GM21529 (cell line): Measurements from ENCODE around the gene IFITM1.
"Not testable (repeated sequence)": the region's sequence is repeated elsewhere in the genome, so short reads cannot be mapped to it uniquely, and the experiment has no call there.

Experiments used
- ATAC-seq: cut with Tn5 transposase; IDR thresholded peaks from one replicate; pipeline ENCODE4 v1.9.1; 2021; ENCODE audit not compliant: unreplicated experiment

Gene IFITM1

GRCh38 chr11:308740-309665, 4.8 kb upstream of the IFITM1 start:
- ATAC-seq = not testable (repeated sequence)

DNA sequence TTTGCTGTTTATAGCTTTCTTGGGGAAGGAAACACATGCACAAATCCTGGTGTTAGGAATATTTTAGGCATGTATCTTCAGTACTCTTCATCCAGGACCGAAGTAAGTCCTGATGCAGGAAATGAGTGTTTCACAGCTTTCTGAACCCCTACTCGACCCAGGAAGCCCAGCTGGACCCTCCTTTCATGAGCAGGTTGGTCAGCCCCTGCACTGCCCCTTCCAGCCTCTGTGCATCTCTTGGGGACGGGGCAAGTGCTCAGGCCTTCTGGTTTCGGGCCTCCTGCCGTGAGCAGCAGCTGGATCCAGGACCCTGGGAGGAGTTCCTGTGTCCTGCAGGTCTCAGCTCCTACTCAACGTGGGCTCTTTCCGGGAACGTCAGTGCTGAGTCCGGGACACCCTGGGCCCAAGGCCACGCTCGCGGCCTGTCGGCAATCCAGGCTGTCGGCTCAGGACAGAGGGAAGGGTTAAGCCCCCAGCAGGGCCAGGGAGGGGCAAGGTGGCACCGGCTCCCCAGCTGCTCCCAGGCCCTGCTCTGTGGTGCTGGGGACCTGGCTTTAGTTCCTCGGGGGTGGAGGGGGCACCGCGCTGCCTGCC, 3.8 kb upstream of the IFITM1 start:
- ATAC-seq = not testable (repeated sequence)

GRCh38 chr11:311013-311748, 2.7 kb upstream of the IFITM1 start:
- not testable (repeated sequence) for ATAC-seq

GRCh38 chr11:312092-312816, 1.6 kb upstream of the IFITM1 start:
- no peak for ATAC-seq

- peak; percentile 13 for ATAC-seq
Measured at GRCh38 chr11:313304-313786, 495 bp upstream of the IFITM1 start.

GRCh38 chr11:314554-314875, 675 bp downstream of the IFITM1 start:
- not testable (repeated sequence) for ATAC-seq

DNA sequence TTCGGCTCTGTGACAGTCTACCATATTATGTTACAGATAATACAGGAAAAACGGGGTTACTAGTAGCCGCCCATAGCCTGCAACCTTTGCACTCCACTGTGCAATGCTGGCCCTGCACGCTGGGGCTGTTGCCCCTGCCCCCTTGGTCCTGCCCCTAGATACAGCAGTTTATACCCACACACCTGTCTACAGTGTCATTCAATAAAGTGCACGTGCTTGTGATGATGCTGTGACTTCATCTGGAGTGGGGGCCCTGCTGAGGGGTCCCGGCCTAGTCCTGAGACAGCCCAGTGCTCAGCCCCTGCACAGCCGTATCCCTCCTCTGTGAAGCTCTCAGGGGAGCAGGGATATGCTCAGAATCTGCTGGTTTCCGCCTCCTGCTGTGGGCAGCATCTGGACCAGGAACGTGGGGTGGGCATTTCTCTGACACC, 1.2 kb downstream of the IFITM1 start:
- ATAC-seq = no peak

- no peak for ATAC-seq
Measured at GRCh38 chr11:315516-315994, 1.7 kb downstream of the IFITM1 start.

- no peak for ATAC-seq
Measured at GRCh38 chr11:316031-316701, 2.3 kb downstream of the IFITM1 start.

DNA sequence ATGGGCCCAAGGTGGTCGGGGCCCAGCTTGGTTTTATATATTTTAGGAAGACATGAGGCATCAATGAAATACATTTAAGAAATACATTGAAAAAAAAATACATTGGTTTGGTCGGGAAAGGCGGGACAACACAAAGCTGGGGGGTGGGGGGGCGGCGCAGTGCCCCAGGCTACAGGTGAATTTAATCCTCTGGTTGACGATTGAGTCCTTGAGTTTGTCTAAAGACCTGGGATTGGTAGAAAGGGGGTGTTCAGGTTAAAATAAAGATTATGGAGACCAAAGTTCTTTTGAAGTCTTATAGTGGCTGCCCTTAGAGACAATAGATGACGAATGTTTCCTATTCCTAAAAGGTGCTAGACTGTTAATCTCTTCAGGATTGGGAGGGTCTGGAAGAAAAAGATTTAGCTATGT, 3.1 kb downstream of the IFITM1 start:
- ATAC-seq = no peak

DNA sequence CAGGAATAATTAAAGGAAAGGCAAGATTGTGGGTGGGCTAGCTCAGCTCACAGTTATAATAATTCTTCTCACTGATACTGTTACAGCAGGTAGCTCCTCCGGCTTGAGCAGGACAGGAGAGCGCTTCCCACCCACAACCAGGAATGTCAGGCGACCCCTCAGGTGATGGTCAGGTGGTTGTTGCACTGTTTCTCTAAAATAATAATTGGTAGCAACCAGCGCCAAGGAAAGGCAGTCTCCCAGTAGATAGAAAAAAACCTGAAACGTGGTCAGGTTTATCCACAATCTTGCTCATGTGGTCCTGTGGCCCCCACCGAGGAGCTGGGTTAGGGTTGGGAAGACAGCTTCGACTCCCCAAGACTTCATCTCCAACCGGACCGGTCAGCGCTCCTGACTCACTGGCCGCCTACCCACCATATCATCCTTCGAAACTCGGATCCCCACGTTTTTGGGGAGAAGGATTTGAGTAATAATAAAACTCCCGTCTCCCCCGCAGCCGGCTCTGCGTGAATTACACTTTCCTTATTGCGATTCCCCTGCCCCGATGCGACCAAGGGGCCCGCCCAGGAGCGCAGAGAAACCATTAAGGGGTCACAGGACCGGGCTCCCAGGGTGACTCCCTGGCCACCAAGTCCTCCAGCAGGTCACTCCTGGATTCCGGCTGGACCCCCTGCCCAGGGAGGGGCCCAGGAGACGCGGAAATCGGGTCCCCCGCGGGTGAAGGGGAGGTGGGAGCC, 4.0 kb downstream of the IFITM1 start:
- ATAC-seq = not testable (repeated sequence)

- not testable (repeated sequence) for ATAC-seq
Measured at GRCh38 chr11:318405-319120, 4.7 kb downstream of the IFITM1 start.

- ATAC-seq = not testable (repeated sequence)
Measured at GRCh38 chr11:319121-319887, 5.5 kb downstream of the IFITM1 start.

- ATAC-seq = not testable (repeated sequence)
Measured at GRCh38 chr11:319888-320273, 6.0 kb downstream of the IFITM1 start.

DNA sequence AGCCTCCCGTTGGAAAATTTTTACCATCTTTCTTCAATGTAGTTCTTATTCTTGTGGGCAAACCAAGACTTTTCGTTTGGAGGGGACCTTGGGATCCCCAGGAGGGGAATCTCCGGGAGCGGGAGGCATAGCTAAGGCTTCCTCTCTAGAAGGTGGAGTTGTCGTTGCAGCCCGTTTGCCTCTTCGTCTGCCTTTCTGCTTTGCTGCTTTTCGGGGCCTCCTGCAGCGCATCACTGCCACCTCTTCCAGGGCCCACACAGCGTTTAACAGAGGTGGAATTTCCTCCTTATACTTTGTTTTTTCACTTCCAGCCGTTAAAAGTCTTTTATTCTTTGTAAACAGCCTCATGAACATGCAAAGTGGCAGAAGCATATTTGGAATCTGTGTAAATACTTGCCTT, 10.3 kb downstream of the IFITM1 start:
- no peak for ATAC-seq

GRCh38 chr11:324593-325517, 11.0 kb downstream of the IFITM1 start:
- ATAC-seq = not testable (repeated sequence)
